Prostate gland (tissue), 2 donors: Measurements from ENCODE around the gene SMARCA2.

ENCODE experiments used
- CTCF ChIP-seq, 4 experiments: fragments of 200-600 bp in 2 of 4; fragments of 450-650 bp in 2 of 4; sonication (generic) in 2 of 4; IDR thresholded peaks; 1 replicate in 3 of 4; 2 replicates in 1 of 4; pipeline ENCODE4 v1.5.1; 2016 to 2019; ENCODE audit warnings: antibody characterized with exemption in 4 of 4, mild to moderate bottlenecking in 2 of 4, moderate library complexity in 2 of 4
- POLR2AphosphoS5 ChIP-seq: sonication (generic); formaldehyde crosslinking; IDR thresholded peaks from one replicate; pipeline ENCODE4 v1.6.1; 2017; ENCODE audit warnings: antibody characterized with exemption

GRCh38 chr9:2110036-2110435 lies 94.9 kb downstream of the SMARCA2 start:
- TF ChIP-seq CTCF (IDR thresholded peaks at IDR 0.05) (no peak), POLR2AphosphoS5 (no peak)
